NCI-H2081 treated with DMSO at 0.1 percent for 48 hours (cell line): ENCODE data around the gene C16orf89.
"Not testable (repeated sequence)": the region's sequence is repeated elsewhere in the genome, so short reads cannot be mapped to it uniquely, and the experiment has no call there.

Experiments used
- DNase-seq: peaks from one replicate; lab custom pipeline; 2025; lab: John Stamatoyannopoulos, UW

Gene C16orf89, protein sequence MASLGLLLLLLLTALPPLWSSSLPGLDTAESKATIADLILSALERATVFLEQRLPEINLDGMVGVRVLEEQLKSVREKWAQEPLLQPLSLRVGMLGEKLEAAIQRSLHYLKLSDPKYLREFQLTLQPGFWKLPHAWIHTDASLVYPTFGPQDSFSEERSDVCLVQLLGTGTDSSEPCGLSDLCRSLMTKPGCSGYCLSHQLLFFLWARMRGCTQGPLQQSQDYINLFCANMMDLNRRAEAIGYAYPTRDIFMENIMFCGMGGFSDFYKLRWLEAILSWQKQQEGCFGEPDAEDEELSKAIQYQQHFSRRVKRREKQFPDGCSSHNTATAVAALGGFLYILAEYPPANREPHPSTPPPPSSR

DNA sequence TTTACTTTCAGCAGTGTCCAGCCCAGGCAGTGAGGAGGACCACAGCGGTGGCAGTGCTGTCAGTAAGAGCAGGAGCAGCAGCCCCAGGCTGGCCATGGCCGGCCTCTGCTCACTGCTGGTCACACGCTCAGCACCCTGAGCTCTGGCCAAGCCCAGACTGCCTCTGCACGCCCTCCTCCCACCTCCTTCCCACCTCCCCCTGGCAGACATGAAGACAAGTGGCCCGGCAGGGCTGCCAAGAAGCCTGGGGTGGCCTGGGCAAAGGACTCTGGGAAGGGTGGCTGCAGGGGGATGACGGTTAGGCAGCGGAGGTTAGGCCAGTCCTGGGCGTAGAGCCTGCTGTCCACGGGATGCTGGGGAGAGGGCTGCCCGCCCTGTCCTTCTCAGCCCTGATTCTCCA, at the start of gene C16orf89:
Gene C16orf89, minus strand, starts transcription at position 144 of the 400 bp plus-strand sequence. Its CDS starts 48 bp downstream, at position 96.
- no peak for DNase-seq

DNA sequence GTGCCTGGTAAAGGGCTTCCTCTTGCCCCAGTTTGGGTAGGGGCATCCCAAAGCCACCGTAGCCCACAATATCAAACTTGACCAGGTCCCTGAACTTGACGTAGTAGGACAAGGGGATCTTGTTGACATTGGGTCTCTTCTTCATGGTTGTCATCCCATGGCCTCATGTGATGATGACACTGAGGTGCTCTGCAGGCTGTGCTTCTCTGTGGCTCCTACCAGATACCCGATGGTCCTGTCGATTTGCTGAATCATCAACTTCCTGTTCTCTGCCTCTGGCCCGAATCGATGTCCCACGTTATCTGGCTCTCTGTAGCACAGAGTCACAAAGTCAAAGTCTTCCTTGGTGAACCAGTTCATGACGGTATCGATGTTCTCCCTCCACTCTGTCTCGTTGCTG, 45.2 kb upstream of the C16orf89 start:
- DNase-seq: not testable (repeated sequence)

DNA sequence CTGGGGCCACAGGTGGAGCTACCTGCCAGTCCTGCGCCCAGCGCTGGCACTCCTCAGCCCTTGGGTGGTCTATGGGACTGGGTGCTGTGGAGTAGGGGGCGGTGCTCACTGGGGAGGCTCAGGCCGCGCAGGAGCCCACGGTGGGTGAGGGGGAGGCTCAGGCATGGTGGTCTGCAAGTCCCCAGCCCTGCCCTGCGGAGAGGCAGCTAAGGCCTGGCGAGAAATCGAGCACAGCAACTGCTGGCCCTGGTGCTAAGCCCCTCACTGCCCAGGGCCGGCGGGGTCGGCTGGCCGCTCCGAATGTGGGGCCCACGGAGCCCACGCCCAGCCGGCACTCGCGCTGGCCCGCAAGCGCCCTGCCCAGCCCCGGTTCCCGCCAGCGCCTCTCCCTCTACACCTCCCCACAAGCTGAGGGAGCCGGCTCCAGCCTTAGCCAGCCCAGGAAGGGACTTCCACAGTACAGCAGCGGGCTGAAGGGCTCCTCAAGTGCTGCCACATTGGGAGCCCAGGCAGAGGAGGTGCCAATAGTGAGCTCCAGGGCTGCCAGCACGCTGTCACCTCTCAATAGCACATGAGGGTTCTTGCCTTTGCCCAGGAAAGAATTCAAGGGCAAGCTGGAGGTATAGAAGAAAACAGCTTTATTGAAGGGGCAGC, 42.9 kb upstream of the C16orf89 start:
- DNase-seq: no peak

DNA sequence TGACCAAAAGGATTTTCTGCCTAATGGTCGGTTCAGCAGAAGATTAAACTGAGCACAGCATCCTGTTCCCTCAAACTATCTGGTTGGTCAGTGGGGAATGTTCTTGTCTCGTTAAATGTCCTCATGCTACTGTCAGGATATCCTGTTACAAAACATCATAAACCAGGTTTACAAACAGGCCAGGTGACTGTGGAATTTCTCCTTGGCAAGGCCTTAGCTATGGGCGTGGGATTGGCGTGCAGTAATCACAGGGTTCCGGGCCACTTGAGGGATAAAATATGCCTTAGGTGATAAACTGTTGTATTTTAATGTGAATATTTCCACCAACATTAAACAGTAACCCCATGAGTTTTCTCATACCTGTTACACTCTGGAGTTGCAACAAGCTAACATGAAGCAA, 39.3 kb upstream of the C16orf89 start:
- not testable (repeated sequence) for DNase-seq

DNA sequence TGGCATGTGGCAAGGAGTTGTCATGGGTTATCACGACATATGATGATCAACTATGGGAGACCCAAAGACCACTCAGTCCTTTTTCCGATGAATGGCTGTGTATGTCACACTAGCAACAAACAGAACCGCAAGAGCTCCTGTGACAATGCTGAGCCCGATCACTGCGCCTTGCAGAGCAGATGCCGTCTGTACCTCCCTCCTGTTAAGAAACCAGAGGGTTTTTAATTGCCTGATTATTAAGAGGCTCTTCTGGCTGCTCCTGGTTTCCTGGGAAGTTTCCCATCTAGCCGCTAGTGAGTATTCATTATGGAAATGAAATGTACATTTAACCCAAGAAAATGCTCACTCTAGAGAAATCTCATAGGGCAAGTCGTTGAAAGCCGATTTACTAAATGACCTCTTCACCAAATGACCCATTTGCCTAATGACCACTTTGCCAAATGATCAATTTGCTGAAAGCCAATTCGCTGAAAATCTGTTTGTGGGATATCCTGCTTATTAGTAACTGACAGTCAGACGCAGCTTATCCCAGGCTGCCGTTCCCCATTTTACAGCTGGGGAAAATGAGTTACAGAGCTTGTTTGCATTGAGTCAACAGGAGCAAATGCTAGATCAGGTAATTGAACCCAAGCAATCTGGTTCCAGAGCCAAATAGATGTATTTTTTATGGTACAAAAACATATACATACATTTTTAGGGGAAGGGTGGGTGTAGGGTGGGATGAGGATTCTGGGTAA, 37.7 kb upstream of the C16orf89 start:
- not testable (repeated sequence) for DNase-seq

DNA sequence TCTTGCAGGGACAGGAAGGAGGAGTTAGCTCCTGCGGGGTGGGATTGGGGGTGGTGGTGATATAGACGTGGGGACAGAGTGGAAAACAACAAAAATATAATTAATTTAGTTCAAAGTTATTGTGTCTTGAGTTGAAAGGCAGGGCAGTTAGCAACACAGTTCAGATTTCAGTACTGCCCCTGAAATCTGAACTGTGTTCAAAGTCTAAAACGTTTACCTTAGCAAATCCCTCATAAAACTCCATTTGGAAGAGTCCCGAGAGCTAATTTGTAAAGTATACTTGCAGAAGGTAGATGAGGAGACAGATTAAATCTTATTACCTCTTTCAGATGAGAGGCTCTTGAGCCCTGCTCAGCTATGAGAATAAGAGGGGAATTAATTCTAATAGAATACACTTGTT, 33.4 kb upstream of the C16orf89 start:
- not testable (repeated sequence) for DNase-seq

DNA sequence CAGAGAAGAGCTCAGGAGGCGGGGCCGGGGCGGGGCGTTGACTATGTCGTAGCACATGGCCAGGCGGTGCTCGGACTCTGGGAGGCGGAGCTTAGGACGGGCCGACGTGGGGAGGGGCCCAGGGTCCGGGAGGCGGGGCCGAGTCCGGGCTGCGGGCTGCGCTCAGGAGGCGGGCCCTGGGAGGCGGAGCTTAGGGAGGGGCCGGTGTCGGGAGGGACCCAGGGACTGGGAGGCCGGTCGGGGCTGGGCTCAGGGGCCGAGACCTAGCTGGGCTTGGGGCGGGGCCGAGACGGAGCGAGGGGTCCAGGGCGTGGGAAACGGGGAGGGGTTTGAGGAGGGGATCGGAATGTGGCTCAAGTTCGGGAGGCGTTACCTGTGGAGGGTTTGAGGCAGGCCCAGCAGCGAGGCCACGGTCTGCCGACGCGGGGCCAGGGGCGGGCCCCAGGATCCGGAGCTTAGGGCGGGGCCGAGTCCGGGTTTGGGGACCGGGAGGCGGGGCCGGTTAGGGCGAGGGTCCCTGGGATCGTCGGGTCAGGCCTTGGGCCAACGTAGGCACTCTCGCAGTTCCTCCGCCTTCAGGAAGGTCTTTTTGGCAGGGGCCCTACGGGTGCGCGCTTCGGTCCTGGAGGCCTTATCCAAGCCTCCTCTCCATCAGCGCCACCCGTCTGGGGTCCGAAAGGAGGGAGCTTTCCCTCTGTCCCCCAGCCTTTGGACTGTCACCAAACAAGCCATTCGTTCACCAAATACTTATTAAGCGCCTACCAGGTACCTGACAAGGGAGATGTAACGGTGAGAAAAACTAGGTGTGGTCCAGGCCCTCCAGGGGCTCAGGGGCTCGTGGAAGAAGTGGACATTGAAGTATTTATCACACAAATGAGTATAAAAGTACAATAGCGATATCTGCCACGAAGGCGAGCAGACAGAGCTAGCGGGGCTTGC, 32.7 kb upstream of the C16orf89 start:
- not testable (repeated sequence) for DNase-seq

DNA sequence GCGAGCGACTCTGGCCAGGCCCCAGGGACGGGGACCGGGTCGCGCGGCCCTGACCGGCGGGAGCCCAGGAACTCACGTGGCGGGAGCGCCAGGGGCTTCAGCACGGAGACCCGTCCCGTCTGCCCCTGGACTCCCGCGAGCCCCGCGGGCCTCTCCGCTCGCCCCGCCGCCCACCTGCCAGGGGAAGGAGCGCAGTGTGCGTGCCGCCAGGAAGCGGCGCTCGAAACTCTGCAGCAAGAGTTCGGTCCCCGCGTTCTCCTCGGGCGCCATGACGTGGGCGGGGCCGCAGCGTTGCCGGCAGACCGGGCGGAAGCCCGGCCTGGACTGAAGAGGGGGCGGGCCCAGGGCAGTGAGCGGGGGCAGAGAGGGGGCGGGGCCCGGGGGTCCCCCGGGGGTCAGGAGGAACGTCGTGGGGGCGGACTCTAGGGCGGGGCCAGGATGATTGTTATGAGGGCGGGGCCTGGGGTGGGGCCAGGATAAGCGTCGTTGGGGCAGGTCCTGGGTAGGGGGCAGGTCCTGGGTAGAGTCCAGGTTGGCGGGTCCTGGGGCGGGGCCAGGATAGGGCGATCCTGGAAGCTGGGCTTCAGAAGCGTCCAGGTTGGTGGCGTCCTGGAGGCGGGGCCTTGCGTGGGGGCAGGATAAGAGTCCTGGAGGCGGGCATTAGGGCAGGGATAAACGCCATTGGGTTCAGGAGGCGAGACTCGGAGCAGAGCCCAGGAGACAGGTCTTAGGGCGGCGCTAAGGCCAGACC, 31.9 kb upstream of the C16orf89 start, which contains the start of gene EEF2KMT:
Gene EEF2KMT, minus strand, starts transcription at position 326 of the 751 bp plus-strand sequence. Its CDS starts 56 bp downstream, at position 270.
- DNase-seq: peak; percentile 82

DNA sequence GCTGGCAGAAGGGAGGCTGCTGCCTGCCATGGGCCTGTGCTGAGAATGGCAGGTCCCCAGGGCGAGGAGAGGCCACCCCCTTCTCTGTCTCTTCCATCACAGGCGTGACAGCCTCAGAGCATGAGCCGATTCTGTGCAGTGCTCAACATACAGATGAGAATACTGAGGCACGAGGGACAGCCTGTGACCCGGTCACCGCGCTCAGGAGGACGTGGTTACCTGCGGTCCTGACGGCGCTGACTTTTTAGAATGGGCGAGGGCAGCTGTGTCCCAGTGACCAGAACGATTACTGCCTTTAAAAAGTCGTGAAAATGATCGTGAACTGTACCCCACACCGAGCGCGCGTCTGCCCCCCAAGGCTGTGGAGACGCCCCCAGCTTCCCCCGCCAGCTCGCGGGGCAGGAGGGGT, 31.3 kb upstream of the C16orf89 start:
- not testable (repeated sequence) for DNase-seq

DNA sequence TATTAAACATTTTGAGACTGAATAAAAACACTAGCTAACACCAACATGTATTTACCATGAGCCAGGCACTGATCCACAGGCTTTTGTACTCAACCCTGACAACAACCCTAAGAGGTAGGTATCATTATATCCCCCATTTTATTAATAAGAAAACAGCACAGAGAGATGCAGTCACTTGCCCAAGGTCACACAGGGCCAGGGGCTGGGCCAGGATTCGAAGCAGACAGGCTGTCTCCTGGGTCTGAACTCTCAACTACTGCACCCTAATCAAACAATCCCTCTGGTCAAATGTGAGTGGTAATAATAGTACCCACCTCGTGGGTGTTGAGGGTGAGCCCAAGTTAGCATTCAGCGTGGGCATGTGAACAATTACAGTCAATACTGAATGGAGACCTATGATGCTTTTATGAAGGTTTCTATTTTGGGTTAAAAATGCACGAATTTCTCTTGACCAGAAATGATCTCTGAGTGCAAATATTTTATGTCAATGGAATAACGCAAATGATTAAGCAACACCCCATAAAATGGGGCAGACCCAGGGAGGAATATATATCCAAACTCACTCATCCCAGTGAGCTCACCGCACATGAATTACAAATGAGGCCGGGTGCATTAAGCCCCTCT, 30.8 kb upstream of the C16orf89 start:
- not testable (repeated sequence) for DNase-seq

DNA sequence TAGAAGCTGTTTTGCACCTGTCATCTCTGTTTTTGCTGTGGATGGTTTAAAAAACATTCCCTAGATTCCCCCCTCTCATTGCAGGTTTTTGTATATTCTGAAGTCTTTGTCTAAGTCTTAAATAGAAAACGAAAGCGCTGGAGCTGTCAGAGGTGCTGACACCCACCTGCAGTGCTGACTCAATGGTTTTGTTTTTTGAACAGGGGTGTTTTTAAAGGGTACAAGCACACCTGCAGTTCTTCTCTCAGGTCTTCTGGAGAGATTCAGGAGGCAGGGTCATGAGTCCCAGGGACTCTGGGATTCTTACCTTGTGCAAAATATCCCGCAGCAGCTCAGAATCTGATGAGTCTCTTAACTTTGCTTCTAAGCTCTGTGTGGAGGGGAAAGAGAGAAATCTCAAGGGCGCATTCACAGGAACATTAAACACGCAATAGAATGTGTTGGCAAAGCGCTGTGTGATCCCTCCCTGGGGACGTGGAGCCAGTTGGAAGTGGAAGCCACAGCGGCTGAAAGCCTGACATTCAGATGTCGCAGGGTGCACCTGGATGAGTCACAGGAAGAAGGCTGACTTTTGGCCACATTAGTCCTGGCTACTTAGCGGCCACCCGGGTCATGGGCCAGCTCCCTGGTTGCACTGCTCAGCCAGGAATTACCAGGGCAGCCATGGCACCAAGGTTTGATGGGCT, 29.5 kb upstream of the C16orf89 start:
- not testable (repeated sequence) for DNase-seq

DNA sequence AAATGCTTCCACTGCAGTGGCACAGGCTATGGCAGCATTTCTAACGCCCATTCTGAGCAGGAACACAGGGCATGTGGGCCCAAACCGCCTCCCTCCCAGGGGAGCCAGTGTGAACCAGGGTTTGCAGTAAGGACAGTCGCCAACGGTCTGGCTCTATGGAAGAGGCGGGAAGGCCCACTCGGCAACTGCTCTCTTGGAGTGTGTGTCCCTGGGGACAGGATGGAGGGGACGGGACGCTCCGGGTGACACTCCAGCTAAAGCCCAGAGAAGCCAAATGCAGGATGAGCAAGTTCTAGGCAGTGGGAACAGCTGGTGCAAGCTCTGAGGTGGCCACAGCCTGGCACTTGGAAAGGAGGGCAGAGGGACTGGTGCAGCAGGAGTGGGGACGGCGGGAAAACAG, 28.0 kb upstream of the C16orf89 start:
- DNase-seq: not testable (repeated sequence)

DNA sequence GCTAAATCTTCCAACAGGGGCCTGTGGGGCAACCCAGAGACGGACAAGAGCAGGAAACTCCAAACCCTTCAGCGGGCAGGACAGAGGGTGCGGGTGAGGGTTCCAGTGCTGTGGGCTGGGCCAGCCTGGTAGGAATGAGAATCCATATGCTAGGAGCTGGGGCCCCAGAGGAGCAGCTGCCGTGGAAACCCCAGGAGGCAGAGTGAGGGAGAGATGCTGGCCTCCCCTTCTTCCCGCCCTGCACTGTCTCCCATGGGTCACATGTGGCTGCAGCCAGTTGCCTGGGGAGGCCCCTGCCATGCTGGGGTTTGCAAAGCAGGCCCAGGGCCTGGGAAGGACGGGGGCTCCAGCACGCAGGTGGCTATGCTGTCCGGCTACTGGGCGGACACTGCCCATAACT, 27.3 kb upstream of the C16orf89 start:
- not testable (repeated sequence) for DNase-seq

DNA sequence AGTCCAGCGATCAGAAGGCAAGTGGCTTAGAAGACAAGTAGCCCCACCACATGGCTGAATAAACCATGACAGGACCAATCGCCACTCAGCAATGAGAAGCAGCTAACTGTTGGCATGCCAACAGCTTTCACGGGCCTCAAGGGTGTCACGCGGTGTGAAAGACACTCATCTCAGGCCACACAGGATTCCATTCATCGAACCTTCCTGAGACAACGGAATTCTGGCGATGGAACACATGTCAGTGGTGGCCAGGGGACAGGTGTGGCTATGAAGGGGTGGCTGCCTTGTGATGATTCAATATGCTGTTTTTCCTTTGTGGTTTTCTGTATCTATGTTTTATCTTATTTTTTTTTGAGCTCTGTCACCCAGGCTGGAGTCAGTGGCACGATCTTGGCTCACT, 24.8 kb upstream of the C16orf89 start:
- not testable (repeated sequence) for DNase-seq

DNA sequence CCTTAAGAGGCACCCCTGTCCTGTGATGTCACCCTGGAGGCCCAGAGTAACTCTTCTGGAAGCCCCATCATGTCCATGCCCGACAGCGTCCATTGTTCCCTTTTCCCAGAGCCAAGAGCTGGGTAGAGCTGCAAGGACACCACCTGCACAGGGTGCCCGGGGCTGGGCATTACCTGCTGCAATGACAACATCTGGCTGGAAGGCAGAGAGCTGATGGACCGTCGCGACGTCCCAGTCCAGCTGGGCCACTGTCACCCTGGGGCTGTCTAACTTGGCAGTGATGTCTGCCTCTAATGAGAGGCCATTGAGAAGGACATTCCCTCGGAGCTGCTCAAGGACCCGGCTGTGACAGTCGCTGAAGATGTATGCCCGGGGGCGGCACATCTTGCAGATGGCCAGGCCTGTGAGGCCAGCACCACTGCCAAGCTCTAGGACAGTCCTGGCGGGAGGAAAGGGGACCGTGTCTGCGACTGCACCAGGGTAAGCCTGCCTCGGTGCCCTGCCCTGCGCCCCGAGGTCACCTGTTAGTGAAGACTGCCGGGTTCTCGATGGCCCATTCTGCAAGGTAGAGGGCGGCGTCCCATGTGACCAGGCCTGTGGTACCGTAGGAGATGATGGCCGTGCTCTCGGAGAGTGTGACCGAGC, 24.3 kb upstream of the C16orf89 start:
- DNase-seq: not testable (repeated sequence)

DNA sequence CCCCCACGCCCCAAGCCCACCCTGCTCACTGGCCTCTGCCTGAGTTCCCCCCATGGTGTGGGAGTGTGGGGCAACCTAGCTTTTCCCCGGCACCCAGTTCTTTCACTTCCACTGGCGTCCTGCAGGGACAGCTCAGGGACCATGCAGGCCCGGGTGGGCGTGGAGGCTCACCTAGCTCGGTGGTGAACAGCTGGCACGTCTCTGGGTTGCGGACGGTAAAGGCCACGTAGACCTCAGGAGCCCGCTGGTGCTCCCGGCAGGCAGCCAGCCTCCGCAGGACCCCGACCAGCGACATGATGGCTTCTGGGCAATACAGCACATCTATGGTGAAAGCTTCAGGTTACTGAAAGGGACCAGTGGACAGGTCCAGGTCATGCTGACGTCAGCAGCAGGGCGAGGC, 23.2 kb upstream of the C16orf89 start:
- not testable (repeated sequence) for DNase-seq

DNA sequence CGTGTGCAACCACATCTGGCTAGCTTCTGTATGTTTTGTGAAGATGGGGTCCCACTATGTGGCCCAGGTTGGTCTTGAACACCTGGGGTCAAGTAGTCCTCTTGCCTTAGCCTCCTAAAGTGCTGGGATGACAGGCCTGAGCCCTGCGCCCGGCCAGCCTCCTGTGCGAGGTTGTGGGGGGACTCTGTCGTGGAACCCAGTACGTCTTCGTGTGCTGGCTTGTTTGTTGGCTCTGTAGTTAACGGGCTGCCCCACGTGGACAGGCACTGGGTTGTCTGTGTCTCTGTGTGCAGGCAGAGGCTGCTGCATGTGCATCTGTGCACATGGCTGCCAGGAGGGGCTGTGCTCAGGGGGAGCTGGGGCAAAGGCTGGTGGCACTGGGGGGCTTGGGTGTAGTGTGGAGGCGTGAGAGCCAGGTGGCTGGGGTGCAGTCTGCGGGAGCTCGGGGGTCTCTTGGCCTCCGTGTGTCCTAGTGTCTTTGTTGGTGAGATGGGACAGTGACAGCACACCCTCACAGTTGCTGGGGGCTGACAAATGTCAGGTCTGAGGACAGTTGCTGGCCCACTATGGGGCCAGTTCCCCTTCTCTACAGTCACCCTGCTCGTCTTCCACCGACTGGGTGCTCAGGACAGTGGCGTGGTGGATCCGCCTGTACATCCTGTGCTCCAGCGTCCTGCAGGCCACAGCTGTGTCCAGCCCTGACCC, 22.5 kb upstream of the C16orf89 start:
- DNase-seq: not testable (repeated sequence)

DNA sequence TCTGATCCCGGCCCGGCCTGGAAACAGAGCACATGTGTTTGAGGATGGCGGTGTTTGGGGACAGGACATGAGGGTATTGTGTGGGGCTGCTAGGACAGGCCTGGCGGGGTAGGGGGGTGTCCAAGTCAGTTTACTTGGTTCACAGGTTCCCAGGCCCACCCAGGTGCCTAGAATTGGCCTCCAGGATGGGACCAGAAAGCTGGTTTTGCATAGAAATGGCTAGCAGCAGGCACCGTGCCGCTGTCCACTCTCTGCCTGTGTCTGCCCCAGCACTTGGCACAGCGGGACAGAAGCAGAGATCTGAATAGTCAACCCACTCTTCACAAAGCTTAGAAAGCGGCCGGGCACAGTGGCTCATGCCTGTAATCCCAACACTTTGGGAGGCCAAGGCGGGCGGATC, 20.0 kb upstream of the C16orf89 start:
- not testable (repeated sequence) for DNase-seq
